Measurements from ENCODE around the gene POLR3GL.

DNA sequence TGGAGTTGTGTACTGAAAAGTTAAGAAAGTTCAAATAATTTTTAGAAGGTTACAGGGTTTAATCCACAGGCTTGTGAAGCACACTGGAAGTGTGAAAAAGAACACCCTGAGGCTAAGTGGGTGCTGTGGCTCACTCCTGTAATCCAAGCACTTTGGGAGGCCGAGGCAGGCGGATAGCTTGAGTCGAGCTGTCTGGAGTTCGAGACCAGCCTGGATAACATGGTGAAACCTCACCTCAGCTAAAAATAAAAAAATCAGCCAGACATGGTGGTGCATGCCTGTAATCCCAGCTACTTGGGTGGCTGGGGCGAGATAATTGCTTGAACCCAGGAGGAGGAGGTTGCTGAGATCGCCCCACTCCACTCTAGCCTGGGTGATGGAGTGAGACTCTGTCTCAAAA is 22.1 kb downstream of the POLR3GL start:
- TF ChIP-seq, protein P1, sequence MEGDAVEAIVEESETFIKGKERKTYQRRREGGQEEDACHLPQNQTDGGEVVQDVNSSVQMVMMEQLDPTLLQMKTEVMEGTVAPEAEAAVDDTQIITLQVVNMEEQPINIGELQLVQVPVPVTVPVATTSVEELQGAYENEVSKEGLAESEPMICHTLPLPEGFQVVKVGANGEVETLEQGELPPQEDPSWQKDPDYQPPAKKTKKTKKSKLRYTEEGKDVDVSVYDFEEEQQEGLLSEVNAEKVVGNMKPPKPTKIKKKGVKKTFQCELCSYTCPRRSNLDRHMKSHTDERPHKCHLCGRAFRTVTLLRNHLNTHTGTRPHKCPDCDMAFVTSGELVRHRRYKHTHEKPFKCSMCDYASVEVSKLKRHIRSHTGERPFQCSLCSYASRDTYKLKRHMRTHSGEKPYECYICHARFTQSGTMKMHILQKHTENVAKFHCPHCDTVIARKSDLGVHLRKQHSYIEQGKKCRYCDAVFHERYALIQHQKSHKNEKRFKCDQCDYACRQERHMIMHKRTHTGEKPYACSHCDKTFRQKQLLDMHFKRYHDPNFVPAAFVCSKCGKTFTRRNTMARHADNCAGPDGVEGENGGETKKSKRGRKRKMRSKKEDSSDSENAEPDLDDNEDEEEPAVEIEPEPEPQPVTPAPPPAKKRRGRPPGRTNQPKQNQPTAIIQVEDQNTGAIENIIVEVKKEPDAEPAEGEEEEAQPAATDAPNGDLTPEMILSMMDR (IDR thresholded peaks at IDR 0.05), result no peak
- TF ChIP-seq POLR2A (IDR thresholded peaks at IDR 0.05) (no peak), POLR2AphosphoS5 (IDR thresholded peaks at IDR 0.05) (no peak)

Data from gastroesophageal sphincter (tissue), 3 donors.